ENCODE measurements around the gene SPTSSB.

The SPTSSB gene

DNA sequence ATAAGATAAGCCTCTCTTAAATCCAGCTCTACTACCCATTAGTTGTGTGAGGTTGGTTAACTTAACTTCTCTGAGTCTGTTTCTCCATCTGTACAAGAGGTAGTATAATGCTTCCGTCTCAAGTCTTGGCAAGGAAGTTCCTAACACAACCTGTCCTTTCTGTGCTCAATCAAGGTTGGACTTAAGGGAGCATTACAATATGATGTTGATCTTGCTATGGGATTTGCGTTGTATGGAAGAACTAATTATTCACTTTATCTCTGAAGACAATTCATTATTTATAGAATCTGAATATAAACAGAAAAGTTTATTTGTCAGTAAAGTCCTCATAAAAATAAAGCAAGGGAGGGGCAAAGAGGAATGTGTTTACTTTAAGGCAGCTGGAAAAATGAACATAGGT is 18.9 kb upstream of the SPTSSB start:
- no peak for DNase-seq

DNA sequence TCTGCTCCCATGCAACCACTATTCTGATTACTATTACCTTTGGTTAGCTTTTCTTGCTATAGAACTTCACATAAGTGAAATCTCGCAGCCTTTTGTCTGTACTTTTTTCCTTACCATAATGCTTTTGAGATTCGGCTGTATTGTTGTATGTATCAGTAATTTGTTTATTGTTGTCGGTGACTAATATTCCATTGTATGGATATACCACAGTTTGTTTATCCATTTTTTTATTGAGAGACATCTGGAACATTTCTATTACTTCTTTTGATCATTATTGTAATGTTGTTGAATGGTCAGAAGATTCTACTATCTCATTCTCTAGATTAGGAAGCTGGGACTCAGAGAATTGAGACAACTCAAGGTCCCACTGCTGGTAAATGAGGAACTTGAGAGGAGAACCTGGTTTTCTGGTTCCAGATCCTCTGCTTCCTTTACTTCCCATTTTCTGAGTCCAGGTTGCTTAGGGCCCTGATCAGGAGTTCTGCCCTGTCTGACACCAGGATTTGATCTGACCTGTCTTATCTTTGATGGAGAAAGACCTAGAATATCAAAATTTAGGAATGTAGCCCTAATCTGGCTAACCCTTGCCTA is 18.2 kb upstream of the SPTSSB start:
- no peak for DNase-seq

- no peak for DNase-seq
Measured at GRCh38 chr3:161388855-161389254, 17.5 kb upstream of the SPTSSB start.

- DNase-seq = no peak
Measured at GRCh38 chr3:161386991-161387770, 15.9 kb upstream of the SPTSSB start.

GRCh38 chr3:161372321-161373260 is 1.3 kb upstream of the SPTSSB start:
- DNase-seq = peak; percentile 83

GRCh38 chr3:161369531-161369930 is 1.8 kb downstream of the SPTSSB start:
- no peak for DNase-seq

DNA sequence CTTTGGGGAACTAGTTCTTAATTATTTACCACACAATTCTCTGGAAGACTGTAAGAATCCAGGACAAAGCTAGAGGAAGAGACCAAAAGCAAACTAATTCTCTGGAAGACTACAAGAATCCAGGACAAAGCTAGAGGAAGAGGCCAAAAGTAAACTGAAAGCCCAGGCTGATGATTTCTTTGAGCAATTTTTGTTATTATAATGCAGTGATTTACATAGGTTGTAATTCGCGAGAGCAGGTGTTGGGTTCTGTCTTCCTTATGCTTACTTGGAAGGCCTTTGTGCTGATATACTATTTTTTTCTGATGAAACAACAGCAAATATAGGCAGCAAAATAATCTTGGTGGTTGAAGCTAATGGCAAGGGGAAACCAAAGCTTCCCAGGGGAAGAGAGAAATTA is 5.2 kb downstream of the SPTSSB start:
- no peak for DNase-seq

GRCh38 chr3:161358488-161358887 is 12.8 kb downstream of the SPTSSB start:
- no peak for DNase-seq

DNA sequence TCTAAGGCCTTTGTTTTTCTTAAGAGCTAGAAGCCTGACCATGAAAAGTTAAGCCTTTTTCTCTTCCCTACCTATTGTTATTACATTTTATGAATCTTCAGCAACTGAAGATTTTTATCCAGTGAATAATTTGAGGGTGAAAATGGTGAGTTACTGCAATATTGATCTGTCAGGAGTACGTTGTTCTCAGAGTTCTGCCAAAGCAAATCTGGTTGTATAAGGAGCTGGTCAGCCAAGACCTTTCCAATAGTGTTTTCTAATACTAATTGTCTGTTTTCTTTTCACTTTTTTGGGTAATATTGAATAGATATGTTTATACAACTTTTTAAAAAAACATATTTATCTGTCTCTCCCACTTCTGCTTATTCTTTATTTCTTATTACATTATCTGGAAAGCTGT is 15.0 kb downstream of the SPTSSB start:
- no peak for DNase-seq

DNA sequence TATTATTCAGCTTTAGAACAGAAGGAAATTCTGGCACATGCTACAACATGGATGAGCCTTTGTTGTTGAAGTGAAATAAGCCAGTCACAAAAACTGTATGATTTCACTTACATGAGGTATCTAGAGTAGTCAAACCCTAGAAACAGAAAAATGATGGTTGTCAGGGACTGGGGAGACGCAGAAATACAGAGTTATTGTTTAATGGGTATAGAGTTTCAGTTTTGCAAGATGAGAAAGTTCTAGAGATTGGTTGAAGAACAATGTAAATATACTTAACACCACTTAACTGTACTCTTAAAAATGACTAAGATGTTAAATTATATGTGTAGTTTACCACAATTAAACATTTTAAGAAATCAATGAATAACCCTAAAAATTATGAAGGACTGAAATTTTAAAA is 15.8 kb downstream of the SPTSSB start:
- no peak for DNase-seq

GRCh38 chr3:161354554-161354953 is 16.8 kb downstream of the SPTSSB start:
- no peak for DNase-seq

DNA sequence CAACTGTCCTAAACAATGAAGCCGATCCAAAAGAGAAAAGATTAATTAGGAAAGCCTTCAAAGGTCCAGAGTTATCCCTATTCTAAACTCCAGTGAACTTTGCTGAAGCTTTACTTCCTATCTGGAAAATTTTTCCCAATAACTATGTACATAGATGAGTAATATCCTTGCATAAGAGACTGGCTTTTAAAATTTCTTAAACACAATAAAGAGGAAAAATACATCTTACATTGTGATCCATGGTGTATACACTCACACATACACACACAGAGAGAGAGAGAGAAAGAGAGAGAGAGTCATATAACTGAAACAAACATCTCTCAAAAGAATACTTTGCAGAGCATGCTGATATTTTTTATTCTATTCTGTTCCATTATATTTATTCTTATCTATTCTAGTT is 20.0 kb downstream of the SPTSSB start:
- no peak for DNase-seq

DNA sequence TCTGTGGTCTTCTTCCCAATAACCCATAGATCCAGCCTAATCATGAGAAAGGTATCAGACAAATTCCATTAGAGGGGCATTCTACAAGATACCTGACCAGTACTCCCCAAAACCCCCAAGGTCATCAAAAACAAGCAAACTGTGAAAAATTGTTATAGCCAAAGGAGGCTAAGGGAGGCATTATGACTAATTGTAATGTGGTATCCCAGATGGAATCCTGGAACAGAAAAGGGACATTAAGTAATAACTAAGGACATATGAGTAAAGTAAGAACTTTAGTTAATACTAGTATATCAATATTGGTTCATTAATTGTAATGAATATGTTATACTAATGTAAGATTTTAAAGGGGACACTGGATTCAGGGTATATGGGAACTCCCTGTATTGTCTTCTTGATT is 20.4 kb downstream of the SPTSSB start:
- no peak for DNase-seq

- DNase-seq = no peak
Measured at GRCh38 chr3:161349529-161350312, 21.6 kb downstream of the SPTSSB start.

DNA sequence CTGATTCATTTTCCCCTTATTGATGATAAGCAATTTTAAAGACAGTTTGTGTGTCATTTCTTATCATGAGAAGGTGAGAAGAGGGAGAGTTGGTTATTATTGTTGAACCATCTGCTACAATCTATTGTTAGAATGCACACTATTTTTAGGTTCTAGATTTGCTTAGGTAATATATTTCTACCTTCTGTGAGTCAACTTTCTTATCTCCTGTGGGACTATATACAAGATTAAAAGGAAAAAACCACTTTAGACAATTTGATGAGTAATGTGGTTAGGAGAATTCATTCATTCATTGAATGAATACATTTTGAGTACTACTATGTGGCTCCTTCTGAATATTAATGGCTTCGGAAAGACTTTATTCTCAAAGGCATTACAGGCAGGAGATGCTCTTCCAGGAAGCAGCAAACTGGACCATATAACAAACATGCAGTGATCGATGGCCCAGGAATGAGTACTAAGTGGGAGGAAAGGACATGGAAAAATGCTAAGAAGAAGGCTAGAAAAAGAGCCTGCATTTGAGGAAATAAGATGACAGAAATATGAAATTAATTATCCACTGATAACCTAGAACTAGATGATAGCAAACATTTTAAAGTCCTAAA is 22.4 kb downstream of the SPTSSB start:
- no peak for DNase-seq

GRCh38 chr3:161347726-161348125 is 23.6 kb downstream of the SPTSSB start:
- no peak for DNase-seq

- DNase-seq = no peak
Measured at GRCh38 chr3:161345023-161345422, 26.3 kb downstream of the SPTSSB start.

- DNase-seq = no peak
Measured at GRCh38 chr3:161343986-161344385, 27.3 kb downstream of the SPTSSB start.

DNA sequence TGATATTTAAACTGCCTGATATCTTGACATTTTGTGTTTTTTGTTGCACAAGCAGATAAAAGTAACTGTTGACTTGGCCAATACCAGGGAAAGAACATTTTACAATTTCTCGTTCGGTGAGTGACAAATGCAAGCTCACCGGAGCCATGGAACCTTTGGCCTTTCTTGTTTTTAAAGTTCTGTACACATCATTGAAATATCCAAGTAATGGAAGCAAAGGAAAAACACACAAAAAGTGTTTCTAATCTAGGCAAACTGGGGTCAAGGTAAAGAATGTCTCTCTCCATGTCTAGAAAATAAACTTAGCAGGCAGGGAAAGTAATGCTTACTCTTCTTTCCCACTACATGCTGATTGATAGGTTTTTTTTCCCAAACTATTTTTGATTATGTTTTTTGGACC is 27.8 kb downstream of the SPTSSB start:
- no peak for DNase-seq

DNA sequence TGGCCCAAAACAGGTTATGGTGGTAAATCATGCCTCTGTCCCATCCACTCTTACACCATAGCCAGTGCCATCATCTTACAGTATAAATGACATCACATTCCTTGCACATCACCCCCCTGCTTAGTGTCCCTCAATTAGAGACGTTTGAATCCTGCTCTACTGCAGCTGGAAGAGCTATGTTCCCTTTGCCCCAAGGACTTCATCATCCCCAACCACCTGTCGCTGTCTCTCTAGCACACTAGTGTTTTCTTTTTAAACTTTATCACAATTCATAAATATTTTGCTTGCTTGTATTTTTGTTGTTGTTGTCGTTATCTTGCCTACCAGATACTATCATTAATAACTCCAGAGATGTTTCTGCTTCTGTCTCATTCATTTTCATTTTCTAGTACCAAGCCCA is 28.7 kb downstream of the SPTSSB start:
- DNase-seq = no peak

DNA sequence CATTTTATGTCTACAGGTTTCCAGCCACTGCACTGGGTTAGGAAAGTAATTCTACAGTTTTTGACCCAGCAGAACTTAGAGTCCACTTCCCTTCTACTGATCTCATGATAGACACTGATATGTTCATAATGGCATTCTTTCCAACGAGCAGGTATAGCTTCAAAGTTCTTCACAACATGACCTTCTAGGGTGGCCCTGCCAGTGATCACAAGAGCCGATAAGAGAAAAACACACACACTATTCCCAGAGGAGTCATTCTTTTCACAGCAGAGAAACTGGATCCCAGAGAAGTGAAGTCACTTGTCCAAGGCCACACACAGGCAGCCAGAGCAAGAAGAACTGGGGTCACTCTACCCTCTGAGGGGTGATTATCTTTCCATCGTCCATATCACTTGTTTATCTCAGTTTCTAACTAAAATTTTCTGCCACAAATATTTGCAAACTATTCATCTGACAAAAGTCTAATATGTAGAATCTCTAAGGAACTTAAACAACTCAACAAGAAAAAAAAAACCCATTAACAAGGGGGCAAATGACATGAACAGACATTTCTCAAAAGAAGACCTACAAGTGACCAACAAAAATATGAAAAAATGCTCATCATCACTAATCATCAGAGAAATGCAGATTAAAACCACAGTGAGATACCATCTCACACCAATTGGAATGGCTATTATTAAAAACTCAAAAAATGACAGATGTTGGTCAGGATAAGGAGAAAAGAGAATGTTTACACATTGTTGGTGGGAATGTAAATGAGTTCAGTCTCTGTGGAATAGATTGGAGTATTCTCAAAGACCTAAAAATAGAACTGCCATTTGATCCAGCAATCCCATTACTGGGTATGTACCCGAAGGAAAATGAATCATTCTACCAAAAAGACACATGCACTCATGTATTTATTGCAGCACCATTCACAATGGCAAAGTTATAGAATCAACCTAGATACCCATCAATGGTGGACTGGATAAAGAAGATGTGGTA is 31.5 kb downstream of the SPTSSB start:
- DNase-seq = no peak

Measured in DMS153 (cell line).